Measurements from ENCODE around the gene COL5A2. TPM values are rescaled to one million over a fixed set of nuclear protein-coding genes. Genes with fewer than 3 reads are reported as not detected.

The COL5A2 gene
- total RNA-seq, 1 experiment from 2014 or later: 0.66 TPM

DNA sequence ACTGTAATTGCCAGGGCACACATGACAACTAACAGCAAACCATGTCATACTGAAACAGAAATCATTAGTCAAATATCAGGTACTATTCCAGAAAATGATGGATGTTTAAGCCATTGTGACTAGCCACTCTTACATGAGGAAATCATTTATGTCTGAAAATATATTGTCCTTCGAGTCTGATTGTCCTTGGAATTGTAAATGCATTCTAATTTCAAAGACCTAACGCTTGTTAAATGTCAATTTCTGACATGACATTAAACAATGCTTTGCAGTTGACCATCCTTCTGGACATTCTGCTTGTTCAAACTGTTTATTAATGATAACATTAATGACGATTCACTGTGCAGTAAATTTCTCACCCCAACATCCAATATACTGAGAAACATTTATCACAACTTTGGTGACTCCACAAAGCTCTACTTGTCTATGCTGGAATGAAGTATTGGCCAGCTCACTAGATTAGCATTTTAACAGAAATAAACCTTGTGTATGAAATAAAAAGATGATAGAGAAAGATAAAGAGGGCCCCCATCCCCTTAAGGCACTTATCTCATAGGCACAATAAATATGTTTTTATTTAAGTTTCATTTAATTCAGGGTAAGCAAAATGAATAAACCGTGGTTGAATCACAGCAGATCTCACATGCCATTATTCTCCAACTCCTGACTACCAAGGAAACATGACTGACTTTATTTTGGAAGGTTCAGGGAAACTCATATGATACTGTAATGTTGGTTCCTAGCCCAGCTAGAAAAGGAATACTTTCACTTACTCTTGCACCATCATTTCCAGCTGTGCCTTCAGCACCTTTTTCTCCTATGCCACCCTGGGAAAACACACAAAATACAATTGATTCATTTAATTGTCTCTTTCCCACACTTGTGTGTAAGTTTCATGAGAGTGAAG, 123.1 kb downstream of the COL5A2 start:
- no peak for DNase-seq (ENCODE audit: low read depth)

GRCh38 chr2:189050165-189050712, 129.3 kb downstream of the COL5A2 start:
- DNase-seq (ENCODE audit: low read depth): no peak

GRCh38 chr2:189049709-189050164, 129.8 kb downstream of the COL5A2 start:
- DNase-seq (ENCODE audit: low read depth): no peak

DNA sequence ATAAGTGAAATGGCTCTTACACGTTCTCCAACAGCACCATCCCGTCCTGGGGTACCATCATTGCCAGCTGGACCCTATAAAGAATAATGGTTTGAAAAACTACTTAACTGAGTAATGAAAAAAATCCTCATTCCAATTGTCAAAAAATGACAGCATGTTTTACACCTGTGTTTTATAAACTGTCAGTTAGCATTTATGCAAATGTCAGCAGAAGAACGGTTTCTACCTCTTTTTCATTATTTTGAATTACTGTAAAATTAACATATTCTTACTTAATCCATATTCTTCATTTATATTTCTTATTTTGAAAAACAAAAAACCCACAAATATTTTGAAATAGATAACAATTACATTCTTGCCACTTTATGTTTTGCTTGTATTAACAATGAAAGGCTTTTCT, 131.4 kb downstream of the COL5A2 start:
- DNase-seq (ENCODE audit: low read depth): no peak

- no peak for DNase-seq (ENCODE audit: low read depth)
Observed at GRCh38 chr2:189047171-189047888, 132.2 kb downstream of the COL5A2 start.

DNA sequence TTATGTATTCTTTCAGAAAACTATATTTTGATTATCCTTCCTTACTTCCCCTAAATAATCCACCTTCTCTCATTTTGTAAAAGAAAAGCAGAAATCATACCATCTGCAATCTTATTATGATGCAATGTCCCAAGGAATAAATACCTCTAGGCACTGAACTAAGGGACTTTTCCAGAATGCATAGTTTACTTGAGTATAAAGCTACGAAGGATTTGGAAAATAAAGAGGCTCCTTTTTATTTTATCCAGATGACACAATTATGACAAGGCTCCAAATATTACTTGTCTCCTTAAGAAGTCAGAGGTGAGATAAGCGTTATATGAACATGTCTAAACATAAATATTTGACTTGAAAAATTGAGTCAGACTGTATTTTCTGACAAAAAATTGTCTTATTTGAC, 133.2 kb downstream of the COL5A2 start:
- no peak for DNase-seq (ENCODE audit: low read depth)

- DNase-seq (ENCODE audit: low read depth): no peak
Observed at GRCh38 chr2:189045836-189046235, 133.7 kb downstream of the COL5A2 start.

DNA sequence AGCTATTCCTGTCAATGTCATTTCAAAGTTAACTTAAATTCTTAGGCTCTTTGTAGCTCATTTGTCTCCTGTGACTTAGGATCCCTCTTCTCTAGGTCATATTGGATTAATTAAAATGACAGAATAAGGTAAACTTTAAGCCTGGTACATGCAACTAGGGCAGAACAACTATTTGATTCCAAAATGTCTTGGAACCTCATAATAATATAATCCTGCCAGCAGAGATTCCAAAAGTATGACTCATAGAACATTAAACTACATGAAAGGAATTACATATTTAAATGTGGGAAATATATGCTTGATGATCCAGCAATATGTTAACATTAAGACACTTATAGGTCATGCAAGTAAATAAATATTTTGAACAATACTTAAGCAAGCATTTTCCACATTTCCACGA, 142.0 kb downstream of the COL5A2 start:
- no peak for DNase-seq (ENCODE audit: low read depth)

GRCh38 chr2:189024901-189025618, 154.5 kb downstream of the COL5A2 start:
- DNase-seq (ENCODE audit: low read depth): no peak

DNA sequence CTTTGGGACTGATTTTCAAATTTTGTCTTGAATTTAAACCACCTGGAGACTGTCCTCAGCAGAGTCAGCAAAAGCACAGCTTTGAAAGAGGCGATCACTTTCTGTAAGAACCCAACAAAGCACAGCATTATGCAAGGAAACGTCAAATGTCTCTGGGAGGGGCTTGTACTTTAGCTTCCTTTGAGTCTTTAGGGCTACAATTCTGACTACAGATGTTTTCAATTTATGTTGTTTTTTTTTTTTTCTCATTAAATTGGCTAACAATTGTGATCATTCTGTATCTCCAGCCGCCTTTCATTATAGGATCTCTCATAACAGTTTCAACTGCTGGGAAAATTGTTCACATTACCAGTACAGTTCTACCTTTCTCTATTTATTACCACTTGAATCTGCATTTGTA, 157.1 kb downstream of the COL5A2 start:
- DNase-seq (ENCODE audit: low read depth): no peak

- DNase-seq (ENCODE audit: low read depth): peak; percentile 11
Observed at GRCh38 chr2:189022053-189022481, 157.5 kb downstream of the COL5A2 start.

GRCh38 chr2:189020179-189020578, 159.4 kb downstream of the COL5A2 start:
- no peak for DNase-seq (ENCODE audit: low read depth)

- no peak for DNase-seq (ENCODE audit: low read depth)
Observed at GRCh38 chr2:189018631-189019030, 160.9 kb downstream of the COL5A2 start.

DNA sequence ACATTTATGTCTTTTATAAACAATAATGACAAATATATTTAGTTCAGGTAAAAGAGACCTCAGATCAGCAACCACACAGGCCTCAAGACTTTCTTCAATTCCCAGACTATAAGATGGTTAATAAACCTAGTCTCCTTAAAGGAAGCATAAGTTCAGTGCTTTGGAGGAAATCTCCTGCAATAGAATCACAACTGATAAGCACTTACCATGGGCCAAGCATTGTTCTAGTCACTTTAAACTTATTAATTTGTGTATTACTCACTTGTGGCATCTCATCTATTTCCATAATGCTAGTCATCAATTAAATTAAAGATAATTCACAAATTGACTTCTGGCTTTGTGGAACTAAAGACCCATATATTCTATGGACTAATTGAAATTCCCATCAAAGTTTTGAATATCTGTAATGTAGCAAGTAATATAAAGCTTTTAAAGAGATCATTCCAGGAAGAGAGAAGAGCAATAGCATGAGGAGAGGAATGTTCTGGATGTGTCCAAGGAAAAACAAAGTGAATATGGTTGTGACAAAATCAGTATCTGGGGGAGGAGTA, 163.2 kb downstream of the COL5A2 start:
- DNase-seq (ENCODE audit: low read depth): no peak

DNA sequence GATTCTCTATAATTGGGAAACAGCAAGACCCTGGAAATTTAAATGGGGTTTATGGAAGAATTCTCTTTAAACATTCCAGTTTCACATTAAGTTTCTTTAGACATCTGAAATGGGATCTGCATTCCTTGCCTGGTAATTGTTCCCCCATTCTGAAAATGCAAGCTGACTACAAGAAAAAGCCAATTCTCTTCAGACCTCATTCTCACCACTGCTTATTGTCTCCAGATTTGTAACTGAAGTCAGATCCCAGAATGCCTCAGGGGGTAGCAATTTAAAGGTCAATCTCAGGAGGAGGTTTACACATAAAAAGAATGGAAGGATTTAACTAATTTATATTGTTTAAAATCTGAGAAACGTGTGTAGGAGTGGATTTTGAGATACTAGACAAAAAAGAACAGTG, 164.2 kb downstream of the COL5A2 start:
- DNase-seq (ENCODE audit: low read depth): no peak

DNA sequence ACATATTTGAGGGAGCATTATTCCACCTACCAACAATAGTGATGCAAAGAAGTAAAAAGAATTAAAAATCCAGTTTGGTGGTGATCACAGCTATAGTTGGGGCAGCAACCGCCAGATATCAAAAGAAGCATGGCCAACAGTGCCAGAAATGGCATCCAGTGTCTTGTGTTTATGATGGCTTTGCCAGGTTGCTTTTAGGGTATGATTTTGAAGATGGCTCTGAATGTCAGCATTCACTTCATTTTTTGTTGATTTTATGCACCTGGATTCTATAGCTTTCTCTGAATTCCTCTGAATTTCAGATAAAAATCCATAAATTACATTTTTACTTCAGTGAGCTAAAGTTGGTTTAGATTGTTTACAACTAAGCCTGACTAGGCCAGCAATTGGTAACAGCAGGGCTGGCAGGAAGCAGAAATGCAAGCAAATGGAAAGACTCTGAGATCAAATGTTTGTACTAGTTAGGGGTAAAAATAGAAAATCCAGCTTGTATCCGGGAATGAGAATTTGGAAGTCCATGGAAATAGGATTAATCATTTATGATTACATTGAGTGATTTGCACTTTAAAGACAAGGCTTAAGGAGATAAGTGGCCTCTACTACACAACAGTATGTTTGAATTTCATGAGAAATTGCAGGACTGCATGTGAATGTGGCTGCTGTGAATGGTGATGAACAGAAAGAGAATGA, 165.0 kb downstream of the COL5A2 start:
- no peak for DNase-seq (ENCODE audit: low read depth)

DNA sequence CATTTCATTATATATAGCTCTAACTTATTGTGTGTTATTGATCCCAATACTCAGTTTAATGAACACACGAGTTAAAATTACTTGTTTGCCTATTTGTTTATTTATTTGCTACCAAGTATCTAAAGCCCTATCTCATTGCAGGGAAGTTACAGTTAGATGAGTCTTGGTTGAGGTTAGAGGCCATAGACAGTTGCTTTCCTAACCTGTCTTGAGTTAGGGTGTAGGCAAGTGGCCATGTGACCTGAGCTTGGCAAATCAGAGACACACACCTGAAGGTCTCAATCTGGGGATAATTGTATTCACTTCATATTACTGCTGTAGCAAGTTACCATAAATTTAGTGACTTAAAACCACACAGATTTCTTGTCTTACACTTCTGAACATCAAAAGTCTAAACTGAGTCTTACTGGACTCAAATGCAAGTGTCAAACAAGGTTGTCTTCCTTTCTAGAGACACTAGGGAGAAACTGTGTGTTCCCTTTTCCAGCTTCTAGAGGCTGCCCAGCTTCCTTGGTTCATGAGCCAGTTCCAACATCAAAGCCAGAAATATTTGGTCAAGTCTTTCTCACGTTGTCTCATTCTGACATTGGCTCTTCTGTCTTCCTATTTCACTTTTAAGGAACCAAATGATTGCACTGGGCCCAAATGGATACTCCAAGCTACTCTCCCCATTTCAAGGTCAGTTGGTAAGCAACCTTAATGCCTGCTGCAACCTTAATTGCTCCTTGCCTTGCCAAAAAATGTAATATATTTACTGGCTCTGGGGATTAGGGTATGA, 165.7 kb downstream of the COL5A2 start:
- no peak for DNase-seq (ENCODE audit: low read depth)

DNA sequence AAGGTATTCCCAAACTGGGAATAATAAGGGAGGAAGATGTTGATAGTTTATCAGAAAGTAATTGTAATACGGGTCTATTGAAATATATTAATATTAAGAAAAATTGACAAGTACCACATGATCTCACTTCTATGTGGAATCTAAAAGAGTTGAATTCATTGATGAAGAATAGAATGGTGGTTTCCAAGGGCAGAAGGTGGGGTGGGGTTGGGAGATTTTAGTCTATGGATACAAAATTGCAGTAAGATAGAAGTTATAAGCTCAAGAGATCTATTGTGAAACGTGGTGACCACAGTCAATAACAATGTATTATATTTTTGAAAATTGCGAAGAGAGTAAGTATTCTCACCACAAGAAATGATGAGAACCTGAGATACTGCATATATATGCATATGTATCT, 166.5 kb downstream of the COL5A2 start:
- DNase-seq (ENCODE audit: low read depth): no peak

GRCh38 chr2:189012351-189012750, 167.2 kb downstream of the COL5A2 start:
- no peak for DNase-seq (ENCODE audit: low read depth)

- DNase-seq (ENCODE audit: low read depth): no peak
Observed at GRCh38 chr2:189010536-189010935, 169.0 kb downstream of the COL5A2 start.

Measured in HT1080 (cell line).